SK-N-SH treated with all-trans-retinoic acid at 6 μM for 48 hours (cell line): ENCODE results near the gene HAAO.

Source experiments
- ATAC-seq: fragments of 200-7000 bp; cut with Tn5 transposase; 3 replicates; pipeline ENCODE4 v1.9.1; 2020; ENCODE audit warnings: mild to moderate bottlenecking, moderate library complexity
- CREB5 ChIP-seq: fragments of 250-450 bp; sonication (Bioruptor Pico); IDR thresholded peaks from 2 replicates; pipeline ENCODE4 v1.5.1; 2020; ENCODE audit warnings: low read depth, mild to moderate bottlenecking, moderate library complexity
- CSDC2 ChIP-seq: fragments of 250-450 bp; sonication (Bioruptor Pico); IDR thresholded peaks from 2 replicates; pipeline ENCODE4 v1.5.0; 2020; ENCODE audit warnings: mild to moderate bottlenecking, moderate library complexity
- CSRNP3 ChIP-seq: fragments of 250-450 bp; sonication (Bioruptor Pico); IDR thresholded peaks from 2 replicates; pipeline ENCODE4 v1.5.1; 2021; ENCODE audit warnings: mild to moderate bottlenecking, moderate library complexity
- GLIS3 ChIP-seq: fragments of 250-450 bp; sonication (Bioruptor Pico); IDR thresholded peaks from 2 replicates; pipeline ENCODE4 v1.5.0; 2020; ENCODE audit warnings: mild to moderate bottlenecking, moderate library complexity
- ISL1 ChIP-seq: fragments of 250-450 bp; sonication (Bioruptor Pico); IDR thresholded peaks from 2 replicates; pipeline ENCODE4 v2.1.2; 2022; ENCODE audit warnings: mild to moderate bottlenecking, moderate library complexity
- OSR1 ChIP-seq: fragments of 250-450 bp; sonication (Bioruptor Pico); IDR thresholded peaks from 2 replicates; pipeline ENCODE4 v1.8.0; 2022; ENCODE audit warnings: moderate library complexity, mild to moderate bottlenecking, inconsistent platforms
- PATZ1 ChIP-seq: fragments of 250-450 bp; sonication (Bioruptor Pico); IDR thresholded peaks from 2 replicates; pipeline ENCODE4 v1.8.0; 2020; ENCODE audit warnings: mild to moderate bottlenecking, moderate library complexity, borderline replicate concordance
- RARB ChIP-seq: fragments of 250-450 bp; sonication (Bioruptor Pico); IDR thresholded peaks from 2 replicates; pipeline ENCODE4 v1.8.0; 2021; ENCODE audit warnings: mild to moderate bottlenecking, moderate library complexity
- SNAI2 ChIP-seq: fragments of 250-450 bp; sonication (Bioruptor Pico); IDR thresholded peaks from 2 replicates; pipeline ENCODE4 v1.5.0; 2020; ENCODE audit warnings: mild to moderate bottlenecking, moderate library complexity
- TOX ChIP-seq: fragments of 250-450 bp; sonication (Bioruptor Pico); IDR thresholded peaks from 2 replicates; pipeline ENCODE4 v1.8.0; 2021; ENCODE audit warnings: mild to moderate bottlenecking, moderate library complexity, borderline replicate concordance
- TSHZ2 ChIP-seq: fragments of 250-450 bp; sonication (Bioruptor Pico); IDR thresholded peaks from 2 replicates; pipeline ENCODE4 v1.5.0; 2020; ENCODE audit warnings: mild to moderate bottlenecking, moderate library complexity
- ZC3H10 ChIP-seq: fragments of 250-450 bp; sonication (Bioruptor Pico); IDR thresholded peaks from 2 replicates; pipeline ENCODE4 v1.5.1; 2021; ENCODE audit warnings: mild to moderate bottlenecking, moderate library complexity
- ZFP3 ChIP-seq: fragments of 250-450 bp; sonication (Bioruptor Pico); IDR thresholded peaks from 2 replicates; pipeline ENCODE4 v1.5.0; 2020; ENCODE audit warnings: mild to moderate bottlenecking, moderate library complexity
- ZFP30 ChIP-seq: fragments of 450-650 bp; formaldehyde crosslinking; IDR thresholded peaks from 2 replicates; pipeline ENCODE4 v1.5.0; 2022; ENCODE audit warnings: mild to moderate bottlenecking, moderate library complexity
- ZNF70 ChIP-seq: fragments of 450-650 bp; formaldehyde crosslinking; IDR thresholded peaks from 2 replicates; pipeline ENCODE4 v1.5.0; 2020; ENCODE audit warnings: mild to moderate bottlenecking, moderate library complexity
- ZNF8 ChIP-seq: fragments of 450-650 bp; formaldehyde crosslinking; IDR thresholded peaks from 2 replicates; pipeline ENCODE4 v1.5.0; 2020; ENCODE audit warnings: mild to moderate bottlenecking, moderate library complexity

The HAAO gene

GRCh38 chr2:42829671-42830440 is 37.5 kb upstream of the HAAO start:
- no peak for TF ChIP-seq OSR1 (CRISPR knock-in tag)
- TF ChIP-seq TSHZ2 (CRISPR knock-in tag) = no peak
- no peak for TF ChIP-seq RARB (CRISPR knock-in tag)
- ATAC-seq = no peak

- TF ChIP-seq PATZ1 (CRISPR knock-in tag) = no peak
- TF ChIP-seq ZC3H10 = no peak
- no peak for TF ChIP-seq ZNF70 (CRISPR knock-in tag)
- TF ChIP-seq GLIS3 = no peak
- TF ChIP-seq CREB5 (CRISPR knock-in tag) = no peak
- TF ChIP-seq TOX (CRISPR knock-in tag) = no peak
- TF ChIP-seq ZFP3 = no peak
- TF ChIP-seq SNAI2 = no peak
- TF ChIP-seq OSR1 (CRISPR knock-in tag) = no peak
- no peak for TF ChIP-seq CSRNP3 (CRISPR knock-in tag)
- TF ChIP-seq, all 23 proteins: peak for 0
- ATAC-seq = peak; percentile 96
Measured at GRCh38 chr2:42828487-42829425, 36.4 kb upstream of the HAAO start.

GRCh38 chr2:42827647-42828486 is 35.5 kb upstream of the HAAO start:
- peak; percentile 97 for ATAC-seq
- TF ChIP-seq ZNF70 (CRISPR knock-in tag) (no peak), ZNF8 (CRISPR knock-in tag) (no peak), OSR1 (CRISPR knock-in tag) (no peak), ISL1 (CRISPR knock-in tag) (no peak), PATZ1 (CRISPR knock-in tag) (no peak), CSDC2 (CRISPR knock-in tag) (no peak), ZC3H10 (no peak), ZFP3 (no peak), ZFP30 (CRISPR knock-in tag) (no peak), TOX (CRISPR knock-in tag) (no peak)
